Activated naive CD8-positive, alpha-beta T cell treated with anti-CD3 and anti-CD28 coated beads, Interleukin-2, amount 50 U/mL, for 24 hours (primary cell): ENCODE measurements around the gene PBX3.

ENCODE experiments used
- ATAC-seq: fragments of 150-1000 bp; cut with Tn5 transposase; one replicate; pipeline ENCODE4 v1.10.0; 2021
- DNase-seq: peaks from one replicate; pipeline ENCODE4 v3.0.0; 2021
- H3K27ac Mint-ChIP-seq: one replicate; pipeline ENCODE4 v1.8.0; 2021; ENCODE audit warnings: mild to moderate bottlenecking, mixed read lengths
- H3K27me3 Mint-ChIP-seq: one replicate; pipeline ENCODE4 v1.8.0; 2021; ENCODE audit warnings: mixed read lengths
- H3K36me3 Mint-ChIP-seq: one replicate; pipeline ENCODE4 v1.8.0; 2021; ENCODE audit warnings: low read depth, mixed read lengths
- H3K4me1 Mint-ChIP-seq: one replicate; pipeline ENCODE4 v1.8.0; 2021; ENCODE audit warnings: mixed read lengths
- H3K4me3 Mint-ChIP-seq: one replicate; pipeline ENCODE4 v1.8.0; 2021; ENCODE audit warnings: mild to moderate bottlenecking, moderate library complexity, mixed read lengths
- H3K9me3 Mint-ChIP-seq: one replicate; pipeline ENCODE4 v1.8.0; 2021; ENCODE audit warnings: mixed read lengths

Gene PBX3

DNA sequence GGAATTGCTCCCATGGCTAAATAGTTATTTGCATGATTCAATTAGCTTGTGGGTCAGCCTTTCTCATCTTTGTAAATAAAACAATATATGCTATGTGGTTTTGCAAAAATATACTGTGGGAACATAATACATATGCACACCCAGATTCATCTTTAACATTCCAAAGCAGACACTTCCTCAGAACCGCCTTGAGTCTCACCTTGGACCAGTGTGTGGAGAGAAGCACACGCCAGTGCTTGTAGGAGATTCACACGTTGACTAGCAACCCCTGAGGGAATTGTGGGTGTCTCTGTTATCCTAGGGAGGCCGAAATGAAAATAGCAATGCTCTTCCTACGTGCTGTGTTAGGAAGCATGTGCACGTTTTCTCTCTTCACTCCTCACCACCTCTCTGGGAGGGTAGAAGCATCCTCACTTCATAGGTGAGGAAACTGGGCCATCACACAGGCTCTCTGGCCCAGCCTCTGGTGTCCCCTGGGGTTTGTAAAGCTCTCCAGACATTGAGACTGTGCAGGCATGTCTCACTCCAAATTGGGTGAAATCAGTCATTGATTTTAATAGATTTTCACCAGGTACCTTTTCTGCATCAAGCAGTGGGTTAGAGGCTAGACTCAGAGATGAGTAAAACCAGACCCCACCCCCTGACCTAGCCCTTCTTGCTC is 221.7 kb downstream of the PBX3 start:
- no peaks in the 10 kb centered on the region for H3K4me1 Mint-ChIP-seq
- no peaks in the 10 kb centered on the region for H3K27me3 Mint-ChIP-seq

DNA sequence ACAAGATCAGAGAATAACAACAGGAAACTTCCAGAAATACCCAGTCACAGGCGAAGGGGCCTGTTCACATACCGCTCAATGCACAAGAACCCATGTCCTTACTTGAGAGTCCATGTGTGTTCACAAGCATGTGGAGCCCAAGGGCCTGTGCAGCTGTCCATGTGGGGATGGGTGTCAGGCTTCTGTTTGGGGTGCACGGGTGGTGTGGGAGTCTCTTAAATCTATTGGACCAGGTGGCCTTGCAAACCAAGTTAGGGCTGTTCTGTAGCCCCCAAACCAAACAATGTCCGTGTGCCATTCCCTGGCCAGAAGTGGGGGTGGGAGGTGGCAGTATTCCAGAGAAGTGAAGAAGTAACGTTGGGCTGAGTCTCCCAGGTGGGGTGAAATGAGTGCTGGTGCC is 222.3 kb downstream of the PBX3 start:
- Mint-ChIP-seq H3K9me3 (no peaks in the 10 kb centered on the region), H3K4me3 (no peak overlapping the region), H3K27ac (no peak overlapping the region), H3K4me1 (no peaks in the 10 kb centered on the region), H3K27me3 (no peaks in the 10 kb centered on the region), H3K36me3 (peaks cover 6% of the 10 kb centered on the region)
- DNase-seq (no peak), ATAC-seq (no peak)

More for the DNA sequence above, 221.7 kb downstream of the PBX3 start:
- peaks cover 6% of the 10 kb centered on the region for H3K36me3 Mint-ChIP-seq
- no peak overlapping the region for H3K27ac Mint-ChIP-seq
- H3K9me3 Mint-ChIP-seq, result no peaks in the 10 kb centered on the region
- DNase-seq, result no peak
- ATAC-seq, result no peak
- no peak overlapping the region for H3K4me3 Mint-ChIP-seq

DNA sequence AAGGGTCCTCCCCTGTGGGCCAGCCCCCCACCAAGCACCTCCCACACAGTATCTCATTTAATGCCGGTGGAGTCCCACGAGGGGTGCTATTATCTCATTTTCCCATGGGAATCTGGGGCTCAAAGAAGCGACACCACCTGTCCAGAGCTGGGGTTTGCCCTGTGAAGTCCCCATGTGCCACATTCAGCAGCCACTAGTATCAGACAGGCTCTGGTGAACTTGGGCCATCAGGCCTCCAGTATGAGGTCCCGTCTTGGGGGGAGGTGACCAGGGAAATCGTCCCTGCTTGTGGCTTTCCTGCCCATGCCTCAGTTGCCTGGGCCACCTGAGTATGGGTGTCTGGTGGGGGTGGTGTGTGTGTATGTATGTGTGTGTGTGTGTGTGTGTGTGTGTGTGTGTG is 222.7 kb downstream of the PBX3 start:
- ATAC-seq (no peak), DNase-seq (no peak)
- Mint-ChIP-seq H3K4me3 (no peak overlapping the region), H3K27ac (no peak overlapping the region), H3K36me3 (peaks cover 4% of the 10 kb centered on the region), H3K4me1 (no peaks in the 10 kb centered on the region), H3K9me3 (no peaks in the 10 kb centered on the region), H3K27me3 (no peaks in the 10 kb centered on the region)

DNA sequence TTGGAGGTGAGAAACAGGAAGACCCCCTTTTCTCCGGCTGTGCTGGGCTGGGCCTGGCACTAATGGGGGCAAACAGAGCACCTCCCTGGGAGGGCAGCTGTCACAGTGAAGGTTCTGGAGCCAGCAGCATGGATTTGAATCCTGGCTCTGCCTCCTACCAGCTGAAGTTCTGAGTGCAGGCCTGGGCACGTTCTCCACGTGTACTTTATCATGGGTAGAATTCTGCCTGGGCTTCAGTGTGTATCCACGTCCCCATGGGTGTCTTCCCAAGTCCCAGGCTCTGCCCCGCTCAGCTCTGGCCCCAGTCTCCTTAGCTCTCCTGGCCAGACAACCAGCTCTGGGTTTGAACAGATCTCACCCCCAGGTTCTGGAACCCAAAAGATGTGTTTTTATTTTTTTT is 223.2 kb downstream of the PBX3 start:
- H3K36me3 Mint-ChIP-seq, result peaks cover 4% of the 10 kb centered on the region
- no peaks in the 10 kb centered on the region for H3K4me1 Mint-ChIP-seq
- no peaks in the 10 kb centered on the region for H3K9me3 Mint-ChIP-seq
- H3K27me3 Mint-ChIP-seq, result no peaks in the 10 kb centered on the region
- H3K27ac Mint-ChIP-seq, result no peak overlapping the region
- DNase-seq (no peak), ATAC-seq (no peak)
- no peak overlapping the region for H3K4me3 Mint-ChIP-seq

DNA sequence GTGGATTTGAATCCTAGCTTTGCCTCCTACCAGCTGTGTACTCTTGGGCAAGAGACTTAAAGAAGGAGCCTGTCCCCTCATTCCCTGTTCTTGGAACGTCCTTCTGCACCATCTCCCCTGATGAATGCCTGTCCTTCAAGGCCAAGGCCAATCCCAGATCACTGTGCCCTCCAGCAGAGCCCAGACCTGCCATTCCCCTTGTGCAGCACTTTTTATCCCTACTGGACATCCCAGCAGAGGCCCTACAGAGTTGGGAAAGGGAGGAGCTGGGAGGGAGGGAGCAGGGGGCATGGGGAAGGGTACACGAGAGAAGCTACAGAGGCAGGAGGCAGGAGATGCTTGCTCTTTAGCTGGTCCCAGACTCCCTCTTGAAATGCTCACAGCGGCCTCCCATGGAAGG is 223.9 kb downstream of the PBX3 start:
- Mint-ChIP-seq H3K27me3 (peaks cover 1% of the 10 kb centered on the region), H3K4me3 (no peak overlapping the region), H3K4me1 (no peaks in the 10 kb centered on the region), H3K9me3 (no peaks in the 10 kb centered on the region), H3K36me3 (peaks cover 4% of the 10 kb centered on the region), H3K27ac (no peak overlapping the region)
- DNase-seq, result no peak
- no peak for ATAC-seq

DNA sequence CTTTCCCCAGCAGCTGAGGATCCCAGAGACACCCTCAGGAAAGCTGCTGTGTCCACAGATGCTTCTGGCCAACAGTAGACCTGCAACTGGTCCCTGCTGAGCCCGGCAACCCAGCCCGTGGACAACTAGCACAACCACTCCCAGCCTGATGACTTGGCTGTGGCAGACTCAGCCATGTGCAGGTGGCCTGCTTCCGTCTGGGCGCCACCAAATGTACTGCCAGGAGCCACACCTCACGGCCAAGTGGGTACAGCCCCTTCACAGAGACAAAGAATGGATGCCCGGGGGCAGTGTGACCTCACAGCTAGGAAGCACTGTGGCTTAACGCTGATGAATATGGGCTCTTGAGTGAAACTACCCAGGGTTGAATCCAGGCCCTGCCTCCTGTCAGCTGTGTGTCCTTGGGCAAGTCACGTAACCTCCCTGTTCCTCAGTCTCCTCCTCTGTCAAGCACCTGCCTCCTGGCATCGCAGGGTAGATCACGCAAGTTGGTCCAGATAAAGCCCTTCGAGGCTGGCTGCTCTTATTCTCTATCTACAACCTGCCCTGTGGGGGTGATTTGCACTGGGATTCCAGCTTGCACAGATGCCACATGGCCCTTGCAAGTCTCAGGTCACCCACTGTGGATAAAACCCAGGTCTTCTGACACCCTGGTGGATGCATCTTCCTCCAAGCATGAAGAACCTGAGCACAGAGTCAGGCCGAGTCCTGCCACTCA is 225.0 kb downstream of the PBX3 start:
- Mint-ChIP-seq H3K4me3 (no peak overlapping the region), H3K4me1 (no peaks in the 10 kb centered on the region), H3K27ac (no peak overlapping the region), H3K9me3 (peaks cover 3% of the 10 kb centered on the region), H3K36me3 (no peaks in the 10 kb centered on the region), H3K27me3 (peaks cover 1% of the 10 kb centered on the region)
- ATAC-seq (no peak), DNase-seq (no peak)

DNA sequence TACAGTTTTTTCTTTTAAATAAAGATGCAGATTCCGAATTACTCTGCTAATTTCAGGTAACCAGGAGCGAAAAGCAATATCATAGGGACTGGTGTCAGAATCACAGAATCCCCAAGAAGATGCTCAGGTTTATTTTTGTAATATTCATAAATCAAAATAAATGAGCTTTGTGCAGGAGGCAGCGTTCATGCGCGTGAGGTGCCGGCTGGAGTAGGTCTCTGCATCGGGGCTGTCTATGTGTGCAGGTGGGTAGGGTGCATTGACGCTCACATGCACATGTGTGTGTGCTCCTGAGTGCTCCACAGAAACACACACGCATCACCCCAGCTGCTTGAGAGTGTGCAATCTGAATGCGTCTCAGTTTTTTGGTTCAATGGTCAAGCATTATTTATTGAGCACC is 226.4 kb downstream of the PBX3 start:
- Mint-ChIP-seq H3K9me3 (peaks cover 5% of the 10 kb centered on the region), H3K4me3 (no peak overlapping the region), H3K4me1 (no peaks in the 10 kb centered on the region), H3K27ac (no peak overlapping the region), H3K36me3 (no peaks in the 10 kb centered on the region), H3K27me3 (peaks cover 1% of the 10 kb centered on the region)
- DNase-seq (no peak), ATAC-seq (no peak)

DNA sequence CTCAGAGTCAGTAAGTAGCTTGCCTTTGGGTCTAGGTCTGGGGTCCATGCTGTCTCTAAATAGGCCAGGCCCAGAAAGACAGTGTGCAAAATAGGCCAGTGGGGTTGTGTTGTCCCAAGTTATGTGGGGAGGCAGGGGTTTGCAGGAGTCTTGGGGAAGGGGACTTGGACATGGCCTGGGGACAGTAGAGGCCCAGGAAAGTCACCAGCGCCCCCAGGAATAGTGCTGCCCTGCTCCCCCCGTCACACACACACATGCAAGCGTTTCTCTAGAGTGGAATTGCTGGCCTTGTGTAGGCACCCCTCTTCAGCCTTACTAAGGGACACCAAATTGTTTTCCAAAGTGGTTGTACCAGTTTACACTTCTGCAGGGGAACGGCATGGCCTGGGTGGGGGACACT is 227.5 kb downstream of the PBX3 start:
- Mint-ChIP-seq H3K36me3 (no peaks in the 10 kb centered on the region), H3K4me1 (no peaks in the 10 kb centered on the region), H3K27ac (no peak overlapping the region), H3K9me3 (peaks cover 12% of the 10 kb centered on the region), H3K4me3 (no peak overlapping the region), H3K27me3 (peaks cover 1% of the 10 kb centered on the region)
- ATAC-seq (no peak), DNase-seq (no peak)

DNA sequence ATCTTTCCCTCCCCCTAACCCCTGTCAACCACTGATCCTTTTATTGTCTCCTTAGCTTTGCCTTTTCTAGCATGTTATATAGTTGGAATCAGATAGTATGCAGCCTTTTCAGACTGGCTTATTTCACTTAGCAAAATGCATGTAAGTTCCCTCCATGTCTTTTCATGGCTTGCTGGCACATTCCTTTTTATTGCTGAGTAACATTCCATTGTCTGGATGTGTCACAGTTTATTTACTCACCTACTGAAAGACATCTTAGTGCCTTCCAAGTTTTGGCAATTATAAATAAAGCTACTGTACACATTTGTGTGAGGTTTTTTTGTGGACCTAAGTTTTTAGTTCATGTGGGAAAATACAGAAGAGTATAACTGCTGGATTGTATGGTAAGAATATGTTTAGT is 230.1 kb downstream of the PBX3 start:
- ATAC-seq (no peak), DNase-seq (no peak)
- Mint-ChIP-seq H3K27ac (no peak overlapping the region), H3K36me3 (peaks cover 2% of the 10 kb centered on the region), H3K4me1 (no peaks in the 10 kb centered on the region), H3K4me3 (no peak overlapping the region), H3K27me3 (peaks cover 1% of the 10 kb centered on the region), H3K9me3 (peaks cover 24% of the 10 kb centered on the region)

DNA sequence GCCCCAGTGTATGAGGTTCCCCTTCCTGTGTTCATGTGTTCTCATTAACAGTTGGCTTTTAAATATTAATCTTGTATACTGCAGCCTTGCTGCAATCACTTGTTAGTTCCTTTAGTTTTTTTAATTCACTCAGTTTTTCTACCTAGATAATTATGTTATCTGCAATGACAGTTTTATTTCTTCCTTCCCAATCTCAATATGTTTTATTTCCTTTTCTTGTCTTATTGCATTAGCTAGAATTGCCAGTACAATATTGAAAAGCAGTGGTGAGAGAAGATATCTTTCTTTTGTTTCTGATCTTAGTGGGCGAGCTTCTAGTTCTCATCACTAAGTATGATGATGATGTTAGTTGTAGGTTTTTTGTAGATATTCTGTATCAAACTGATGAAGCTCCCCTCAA is 232.2 kb downstream of the PBX3 start:
- ATAC-seq (no peak), DNase-seq (no peak)
- Mint-ChIP-seq H3K4me3 (no peak overlapping the region), H3K27me3 (peaks cover 6% of the 10 kb centered on the region), H3K4me1 (no peaks in the 10 kb centered on the region), H3K27ac (no peak overlapping the region), H3K9me3 (peaks cover 24% of the 10 kb centered on the region), H3K36me3 (peaks cover 2% of the 10 kb centered on the region)

DNA sequence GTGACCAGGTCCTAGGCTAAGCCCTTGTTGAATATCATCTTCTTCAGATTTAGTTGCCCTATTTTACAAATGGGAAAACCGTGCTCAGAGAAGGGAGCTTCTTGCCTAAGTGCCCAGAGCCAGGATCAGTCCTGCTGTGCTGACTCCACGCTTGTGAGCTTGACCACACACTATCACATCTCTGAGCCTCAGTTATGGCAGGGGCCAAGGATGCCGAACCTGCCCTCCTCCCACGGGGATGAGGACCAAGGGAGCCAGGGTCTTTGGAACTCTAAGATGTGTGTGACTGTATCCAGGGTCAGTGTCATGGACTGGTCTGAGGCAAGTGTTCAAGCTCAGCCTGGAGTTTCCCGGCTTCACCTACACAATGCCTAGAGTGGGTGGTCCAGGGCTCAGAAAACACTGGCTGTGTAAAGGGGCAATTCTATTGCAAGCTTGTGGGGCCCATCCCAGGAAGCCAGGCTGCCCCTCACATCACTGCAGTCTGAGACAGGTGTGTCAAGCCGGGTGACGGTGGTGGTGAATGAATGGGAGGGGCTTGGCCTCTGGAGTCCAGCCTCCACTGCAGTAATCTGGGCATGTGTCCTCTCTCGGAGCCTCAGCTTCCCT is 235.7 kb downstream of the PBX3 start:
- no peak overlapping the region for H3K4me3 Mint-ChIP-seq
- H3K4me1 Mint-ChIP-seq, result no peaks in the 10 kb centered on the region
- H3K36me3 Mint-ChIP-seq, result peaks cover 2% of the 10 kb centered on the region
- H3K9me3 Mint-ChIP-seq, result peaks cover 25% of the 10 kb centered on the region
- DNase-seq, result no peak
- H3K27me3 Mint-ChIP-seq, result peaks cover 8% of the 10 kb centered on the region
- no peak for ATAC-seq
- H3K27ac Mint-ChIP-seq, result no peak overlapping the region

DNA sequence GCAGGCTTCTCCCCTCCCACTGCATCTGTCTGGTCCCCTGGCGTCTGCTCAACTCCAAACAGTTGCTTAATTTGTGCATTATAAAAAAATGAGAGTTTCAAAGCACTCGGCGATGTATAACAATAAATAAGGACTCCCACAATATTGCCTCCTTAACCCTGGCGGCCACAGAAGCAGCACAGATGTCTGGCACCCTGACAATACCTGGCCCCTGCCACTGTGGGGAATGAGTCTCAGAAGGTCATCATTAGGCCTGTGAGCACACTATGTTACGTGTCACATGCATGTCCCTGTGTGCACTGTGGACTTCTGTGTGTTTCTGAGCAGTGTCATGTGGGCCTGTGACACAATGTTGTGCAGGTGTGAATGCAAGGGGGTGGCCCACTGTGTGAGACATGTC is 236.5 kb downstream of the PBX3 start:
- H3K9me3 Mint-ChIP-seq, result peaks cover 23% of the 10 kb centered on the region
- H3K27me3 Mint-ChIP-seq, result peaks cover 8% of the 10 kb centered on the region
- peaks cover 2% of the 10 kb centered on the region for H3K36me3 Mint-ChIP-seq
- H3K4me3 Mint-ChIP-seq, result no peak overlapping the region
- no peak for ATAC-seq
- no peak overlapping the region for H3K27ac Mint-ChIP-seq
- DNase-seq, result no peak
- H3K4me1 Mint-ChIP-seq, result no peaks in the 10 kb centered on the region

DNA sequence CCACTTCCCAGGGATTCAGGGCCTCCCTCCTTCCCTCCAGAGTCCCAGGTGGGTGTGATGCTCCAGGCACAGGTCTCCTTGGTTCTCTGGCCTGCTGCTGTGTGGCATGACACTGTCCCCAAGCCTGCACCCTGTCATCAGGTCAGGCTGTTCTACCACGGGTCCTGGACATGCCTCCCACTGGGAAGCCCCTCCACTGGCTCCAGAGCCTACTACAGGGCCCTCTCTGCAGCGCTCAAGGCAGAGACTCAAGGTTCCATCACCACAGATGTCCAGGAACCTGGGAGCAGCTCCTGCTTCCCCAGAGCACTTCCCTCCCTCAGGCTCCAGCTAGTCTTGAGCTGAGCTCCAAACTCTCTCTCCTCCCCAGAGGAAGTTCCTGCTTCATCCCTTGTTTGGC is 237.3 kb downstream of the PBX3 start:
- ATAC-seq, result no peak
- Mint-ChIP-seq H3K4me1 (no peaks in the 10 kb centered on the region), H3K4me3 (no peak overlapping the region), H3K36me3 (peaks cover 2% of the 10 kb centered on the region), H3K27ac (no peak overlapping the region), H3K9me3 (peaks cover 20% of the 10 kb centered on the region), H3K27me3 (peaks cover 8% of the 10 kb centered on the region)
- no peak for DNase-seq

DNA sequence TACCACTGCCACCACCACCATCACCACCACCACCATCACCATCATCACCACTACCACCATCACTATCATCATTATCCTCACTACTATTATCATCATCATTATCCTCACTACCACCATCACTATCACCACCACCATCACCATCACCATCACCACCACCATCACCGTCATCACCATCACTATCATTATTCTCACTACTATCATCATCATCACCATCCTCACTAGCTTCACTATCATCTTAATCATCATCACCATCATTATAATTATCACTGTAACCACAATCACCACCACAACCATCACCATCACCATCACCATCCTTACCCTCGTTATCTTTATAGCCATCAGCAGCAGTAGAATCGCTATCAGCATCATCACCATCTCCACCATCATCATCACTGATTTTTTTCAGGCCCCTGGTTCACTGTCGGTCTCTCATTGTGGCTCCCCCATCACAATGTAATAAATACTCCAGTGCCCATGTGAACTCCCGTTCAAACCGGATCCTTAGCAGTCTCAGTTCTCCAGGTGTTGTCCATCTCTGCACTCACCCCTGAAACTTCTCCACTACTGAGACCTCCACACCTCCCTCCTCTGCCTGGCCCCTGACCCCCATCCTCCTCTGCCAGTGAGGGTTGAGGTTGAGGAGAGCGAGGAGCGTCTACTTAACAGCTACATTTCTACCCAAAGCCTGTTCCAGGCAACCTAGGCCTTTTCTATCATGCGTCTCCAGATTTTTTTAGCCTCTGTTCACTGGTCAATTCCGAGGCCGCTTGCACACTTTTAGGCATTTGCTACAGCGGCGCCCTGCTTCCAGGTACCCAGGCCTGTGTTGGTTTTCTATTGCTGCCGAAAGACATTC is 238.2 kb downstream of the PBX3 start:
- H3K4me3 Mint-ChIP-seq, result no peak overlapping the region
- no peaks in the 10 kb centered on the region for H3K4me1 Mint-ChIP-seq
- peaks cover 8% of the 10 kb centered on the region for H3K27me3 Mint-ChIP-seq
- H3K9me3 Mint-ChIP-seq, result peaks cover 11% of the 10 kb centered on the region
- DNase-seq, result no peak
- H3K36me3 Mint-ChIP-seq, result peaks cover 2% of the 10 kb centered on the region
- H3K27ac Mint-ChIP-seq, result no peak overlapping the region
- ATAC-seq, result no peak
